Heart left ventricle (tissue), 16 donors: Measurements from ENCODE around the gene ACSS1. TPM values are rescaled to one million over a fixed set of nuclear protein-coding genes. Genes with fewer than 3 reads are reported as not detected.
A peak's percentile ranks its signal among the peaks of the same experiment; 100 is the strongest.

Experiments
- ATAC-seq, 4 donors: fragments of 200-7000 bp; cut with Tn5 transposase; one replicate each; pipeline ENCODE4 v1.9.1; 2020 to 2022; ENCODE audit warnings: moderate library complexity in 4 of 4, mild to moderate bottlenecking in 3 of 4, moderate number of reproducible peaks in 1 of 4
- DNase-seq, 5 donors: peaks; one replicate each; pipeline ENCODE4 v3.0.0-alpha.2; 2020
- H3K27ac ChIP-seq, 12 donors: fragments of 200-600 bp; sonication (generic) in 4 of 12; one replicate each; pipeline versions ENCODE4 v1.5.0 to v1.8.0; 2016 to 2022; ENCODE audit warnings: mild to moderate bottlenecking in 2 of 12
- H3K27me3 ChIP-seq, 9 donors: fragments of 200-600 bp; sonication (generic) in 2 of 9; one replicate each; pipeline versions ENCODE4 v1.5.1 to v1.8.0; 2016 to 2022; ENCODE audit warnings: mild to moderate bottlenecking in 3 of 9
- H3K36me3 ChIP-seq, 9 donors: fragments of 200-600 bp; sonication (generic) in 2 of 9; one replicate each; pipeline versions ENCODE4 v1.5.0 to v1.8.0; 2018 to 2022; ENCODE audit warnings: mild to moderate bottlenecking in 2 of 9
- H3K4me1 ChIP-seq, 12 donors: fragments of 200-600 bp; sonication (generic) in 4 of 12; one replicate each; pipeline versions ENCODE4 v1.5.0 to v1.8.0; 2016 to 2022; ENCODE audit warnings: mild to moderate bottlenecking in 3 of 12
- H3K4me3 ChIP-seq, 12 donors: fragments of 200-600 bp; sonication (generic) in 4 of 12; one replicate each; pipeline versions ENCODE4 v1.5.0 to v1.8.0; 2017 to 2022; ENCODE audit warnings: mild to moderate bottlenecking in 9 of 12, moderate library complexity in 4 of 12
- H3K9me3 ChIP-seq, 12 donors: fragments of 200-600 bp; sonication (generic) in 4 of 12; one replicate each; pipeline versions ENCODE4 v1.5.0 to v1.8.0; 2016 to 2022; ENCODE audit warnings: mild to moderate bottlenecking in 1 of 12
- POLR2A ChIP-seq, 2 donors: fragments of 450-650 bp; IDR thresholded peaks; one replicate each; pipeline ENCODE4 v1.6.1; 2017; ENCODE audit warnings: antibody characterized with exemption in 2 of 2, mild to moderate bottlenecking in 2 of 2, moderate library complexity in 2 of 2
- WGBS, 4 donors: extraction: QIAGEN DNeasy Blood & Tissue Kit in 2 of 4; methylation state at CpG; one replicate each; pipeline versions ENCODE4 v1.1.5 to v1.1.7; 2013 to 2018; 5-methylcytosine and 5-hydroxymethylcytosine counted together
- intact Hi-C, 10 donors: fragments of 100-400 bp; cut with DNase I; formaldehyde crosslinking; loops; one replicate each; pipeline versions ENCODE4 v1.11.1 to v1.14.2; 2022
- polyA plus RNA-seq, 2 donors: library from polyadenylated mRNA; stranded (reverse); fragments of 200-250 nt; gene quantifications; one replicate each; pipeline ENCODE4 v1.2.3, GENCODE V29; 2013
- total RNA-seq, 9 donors: library from RNA; depleted of rRNA in 2 of 9; stranded (reverse); fragments of >200 nt in 2 of 9; fragmentation: NEBNext Ultra II Directional in 3 of 9; extraction: Animal tissue kit (Norgen Biotek cat#: 25700) in 3 of 9; gene quantifications; one replicate each; pipeline versions ENCODE4 v1.1.0 to v1.2.4, GENCODE V29; 2016 to 2023
- TF ChIP-seq, protein P1 (sequence below), 12 donors: fragments of 200-600 bp; sonication (generic) in 4 of 12; IDR thresholded peaks; one replicate each; pipeline versions ENCODE4 v1.5.0 to v1.8.0; 2018 to 2022; ENCODE audit warnings: antibody characterized with exemption in 12 of 12, mild to moderate bottlenecking in 5 of 12
- donor health status: ischemic (EF 13 %, LVEDD 7.1; RV severe dilation, severe dysfunction).
- donor health status: healthy with polysubstance abuse.
- donor health status: DM: no; HTN: yes; CAD: no.
- donor health status: DM: no; HTN: no; CAD: no.
- donor health status: ischemic (EF 25% LVEDD 6.9; RV normal size, moderate dysfunction).
- donor health status: ischemic (EF 25% LVEDD 5.7; RV mildly dilated, moderate dysfunction).
- donor health status: healthy.
- donor health status: DM: yes; HTN: yes; CAD: no.
- donor health status: ischemic (EF 35%, LVEDD 5.7; RV mildly dilated, moderate dysfunction).
- donor health status: nonischemic (EF 11% LVEDD 7.7; RV severe dilation, severe dysfunction).
- donor health status: DM: yes; HTN: yes; CAD: no.
- donor health status: PGD.
- donor health status: ischemic (EF 29% LVEDD 5.4; RV normal size, mild dysfunction).
- donor health status: nonischemic (EF 23%, LVEDD 6.1; RV moderate dilation, normal function).

Gene ACSS1
- total and polyA plus RNA-seq, 11 donors: 43.5 to 177 (median 81.4) TPM

DNA sequence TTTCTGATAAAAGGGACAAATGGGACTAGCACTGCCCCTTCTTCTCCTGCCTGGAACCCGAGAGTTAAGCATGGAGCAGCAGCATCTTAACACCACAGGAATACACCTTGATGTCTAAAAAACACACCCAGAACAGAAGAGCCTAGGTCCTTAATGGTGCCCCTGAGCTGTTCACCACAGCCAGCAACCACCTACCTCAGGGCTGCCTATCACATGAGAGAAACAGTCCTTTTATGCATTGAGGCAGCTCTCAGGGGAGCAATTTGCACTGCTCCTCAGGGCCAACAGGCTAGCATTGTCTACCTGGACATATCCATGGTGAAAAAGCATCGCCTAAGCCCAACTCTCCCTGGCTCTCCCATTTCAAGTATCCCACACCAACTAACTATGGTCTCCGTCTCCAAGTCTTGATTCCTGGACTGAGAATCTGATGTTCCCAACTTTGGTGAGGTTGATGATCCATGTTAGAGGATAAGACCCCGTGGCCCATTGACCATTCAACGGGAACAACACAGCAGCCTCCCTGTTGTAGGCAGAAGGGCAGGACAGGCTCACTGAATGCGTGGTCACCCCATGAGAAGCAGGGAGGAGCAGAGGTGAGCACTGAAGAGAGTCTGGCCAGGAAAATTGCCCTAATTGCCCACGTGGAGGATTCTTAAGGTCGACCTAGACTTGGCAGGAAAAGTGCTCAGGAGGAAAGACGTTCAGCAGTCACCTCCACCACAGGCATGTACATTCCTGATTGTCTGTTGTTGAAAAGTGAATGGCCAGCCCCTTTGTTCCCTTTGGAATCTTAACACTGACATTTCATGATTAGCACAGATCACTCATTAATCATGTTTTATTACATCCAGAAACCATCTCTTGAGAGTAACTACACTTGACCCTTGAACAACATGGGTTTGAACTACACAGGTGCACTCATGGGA is 61.2 kb downstream of the ACSS1 start:
- peak overlapping the region in 7 of 12 donors; percentile 11 to 97 (median 30) for H3K27ac ChIP-seq
- DNase-seq: peak in 1 of 5 donors; percentile 18
- H3K27me3 ChIP-seq: no peaks in the 10 kb centered on the region
- no peaks in the 10 kb centered on the region for H3K9me3 ChIP-seq
- ATAC-seq: no peak
- intact Hi-C loops: loop anchor here in 9 of 10 donors (2.0 to 10.0 kb wide), 9 partner anchors 36 to 408 kb away; partner anchors contain the start of genes PYGB (in 2 of the 9) and GINS1 (in 1 of the 9)
- WGBS, 4 donors: 67 to 73% (median 69%) methylated on average over 9 of the region's 9 CpGs
- H3K4me1 ChIP-seq: peaks cover 0 to 77% (median 35%) of the 10 kb centered on the region in 12 donors
- H3K4me3 ChIP-seq: no peak overlapping the region
- TF ChIP-seq POLR2A (IDR thresholded peaks at IDR 0.05): no peak
- TF ChIP-seq, protein P1, sequence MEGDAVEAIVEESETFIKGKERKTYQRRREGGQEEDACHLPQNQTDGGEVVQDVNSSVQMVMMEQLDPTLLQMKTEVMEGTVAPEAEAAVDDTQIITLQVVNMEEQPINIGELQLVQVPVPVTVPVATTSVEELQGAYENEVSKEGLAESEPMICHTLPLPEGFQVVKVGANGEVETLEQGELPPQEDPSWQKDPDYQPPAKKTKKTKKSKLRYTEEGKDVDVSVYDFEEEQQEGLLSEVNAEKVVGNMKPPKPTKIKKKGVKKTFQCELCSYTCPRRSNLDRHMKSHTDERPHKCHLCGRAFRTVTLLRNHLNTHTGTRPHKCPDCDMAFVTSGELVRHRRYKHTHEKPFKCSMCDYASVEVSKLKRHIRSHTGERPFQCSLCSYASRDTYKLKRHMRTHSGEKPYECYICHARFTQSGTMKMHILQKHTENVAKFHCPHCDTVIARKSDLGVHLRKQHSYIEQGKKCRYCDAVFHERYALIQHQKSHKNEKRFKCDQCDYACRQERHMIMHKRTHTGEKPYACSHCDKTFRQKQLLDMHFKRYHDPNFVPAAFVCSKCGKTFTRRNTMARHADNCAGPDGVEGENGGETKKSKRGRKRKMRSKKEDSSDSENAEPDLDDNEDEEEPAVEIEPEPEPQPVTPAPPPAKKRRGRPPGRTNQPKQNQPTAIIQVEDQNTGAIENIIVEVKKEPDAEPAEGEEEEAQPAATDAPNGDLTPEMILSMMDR (IDR thresholded peaks at IDR 0.05): no peak
- no peaks in the 10 kb centered on the region for H3K36me3 ChIP-seq

DNA sequence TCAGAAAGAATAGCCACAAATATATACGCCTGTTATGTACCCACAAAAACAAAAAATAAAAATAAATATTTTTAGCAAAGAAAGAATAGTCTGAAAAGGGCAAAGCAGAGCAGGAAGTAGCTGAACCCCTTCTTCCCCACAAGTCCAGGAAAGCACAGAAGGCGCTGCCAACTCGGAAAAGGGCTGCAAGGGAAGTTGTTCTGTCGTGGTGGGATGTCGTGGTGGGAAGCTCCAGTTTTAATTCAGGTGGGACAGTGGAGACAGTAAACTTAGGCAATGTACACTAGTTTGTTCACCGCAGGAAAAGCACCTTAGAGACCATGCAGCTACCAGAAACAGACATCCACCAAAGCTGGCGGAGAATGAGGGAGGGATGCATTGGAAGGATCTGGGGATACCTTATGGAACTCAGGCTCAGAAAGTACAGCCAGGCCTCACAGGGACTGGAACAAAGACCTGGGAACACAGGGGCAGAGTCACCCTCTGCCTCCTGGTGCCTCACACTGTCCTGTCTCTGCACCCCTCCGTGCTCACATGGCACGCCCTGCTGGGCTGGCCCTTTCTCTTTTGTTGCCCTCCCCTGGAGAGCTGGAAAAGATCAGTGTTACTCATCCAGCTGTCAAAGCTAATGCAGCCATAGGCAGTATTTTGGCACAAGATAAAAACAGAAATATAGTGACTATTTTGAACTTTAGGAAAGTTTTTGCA is 62.0 kb downstream of the ACSS1 start:
- 65 to 75% (median 71%) methylated on average over 9 of the region's 9 CpGs for WGBS, 4 donors
- TF ChIP-seq POLR2A (IDR thresholded peaks at IDR 0.05): no peak
- TF ChIP-seq, protein P1 (IDR thresholded peaks at IDR 0.05): no peak
- DNase-seq: peak in 1 of 5 donors; percentile 26
- H3K9me3 ChIP-seq: no peaks in the 10 kb centered on the region
- peak in 2 of 4 donors; percentile 10 to 12 for ATAC-seq
- H3K4me1 ChIP-seq: peaks cover 0 to 84% (median 42%) of the 10 kb centered on the region in 12 donors
- no peaks in the 10 kb centered on the region for H3K36me3 ChIP-seq
- no peaks in the 10 kb centered on the region for H3K27me3 ChIP-seq
- intact Hi-C loops: loop anchor here (1.0 to 10.0 kb wide), 18 partner anchors 36 to 409 kb away; partner anchors contain the start of genes PYGB (in 2 of the 10) and GINS1 (in 1 of the 10)
- no peak overlapping the region for H3K4me3 ChIP-seq
- H3K27ac ChIP-seq: peak overlapping the region in 9 of 12 donors; percentile 24 to 97 (median 55)

DNA sequence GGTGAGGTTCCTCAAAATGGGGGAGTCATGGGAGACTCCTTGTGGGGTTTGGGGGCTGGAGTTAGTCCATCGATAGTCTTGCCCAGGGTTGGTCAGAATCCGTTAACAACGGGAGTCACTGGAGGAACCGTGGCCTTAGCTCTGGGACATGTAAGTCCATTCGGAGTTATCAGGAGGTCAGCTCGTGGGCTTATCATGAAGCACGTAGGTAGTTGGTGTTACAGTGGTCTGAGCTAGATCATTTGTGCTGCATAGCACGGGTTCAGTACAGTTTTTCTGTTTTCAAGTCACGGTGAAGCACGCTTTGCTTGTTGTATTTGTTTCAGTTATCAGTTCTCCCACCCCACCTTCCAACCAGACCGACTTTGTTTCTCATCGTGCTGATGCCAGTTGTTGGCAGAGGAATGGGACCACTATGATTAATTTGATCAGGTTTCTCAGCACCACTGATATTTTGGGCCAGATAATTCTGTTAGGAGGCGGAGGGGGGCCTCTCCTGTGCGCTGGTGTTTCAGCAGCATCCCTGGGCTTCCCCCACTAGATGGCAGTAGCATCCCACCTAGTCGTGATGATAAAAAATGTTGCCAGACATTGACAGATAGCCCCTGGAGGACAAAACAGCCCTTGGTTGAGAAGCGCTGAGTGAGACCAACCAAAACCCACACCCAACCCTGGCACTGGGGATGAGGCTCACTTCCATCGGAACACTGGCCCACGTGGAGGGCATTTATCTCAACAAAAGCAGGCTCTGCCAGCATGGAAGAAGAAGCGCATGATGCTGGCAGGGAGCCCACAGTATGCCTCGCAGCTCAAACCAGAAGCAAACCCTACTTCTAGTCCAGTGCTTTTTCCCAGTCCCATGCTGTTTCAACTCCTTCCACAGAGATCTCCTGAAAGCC is 63.2 kb downstream of the ACSS1 start:
- no peaks in the 10 kb centered on the region for H3K27me3 ChIP-seq
- no peaks in the 10 kb centered on the region for H3K9me3 ChIP-seq
- H3K36me3 ChIP-seq: no peaks in the 10 kb centered on the region
- H3K4me1 ChIP-seq: peaks cover 0 to 81% (median 39%) of the 10 kb centered on the region in 12 donors
- DNase-seq (peak; percentile 79 to 92 (median 82)), ATAC-seq (peak; percentile 38 to 75 (median 61))
- TF ChIP-seq, protein P1 (IDR thresholded peaks at IDR 0.05): peak; percentile 90 to 98 (median 94)
- no peak for TF ChIP-seq POLR2A (IDR thresholded peaks at IDR 0.05)
- peak overlapping the region in 7 of 12 donors; percentile 8 to 31 (median 25) for H3K4me3 ChIP-seq
- H3K27ac ChIP-seq: peak overlapping the region in 10 of 12 donors; percentile 24 to 97 (median 64)
- WGBS, 4 donors: 34 to 42% (median 34%) methylated on average over 17 to 20 of the region's 20 CpGs
- intact Hi-C loops: loop anchor here (1.0 to 10.0 kb wide), 21 partner anchors 38 to 410 kb away; partner anchors contain the start of genes ENTPD6 (in 4 of the 10), PYGB (in 2 of the 10) and GINS1 (in 1 of the 10)
